Mammary epithelial cell (primary cell): Measurements from ENCODE around the gene UVSSA.
A peak's percentile ranks its signal among the peaks of the same experiment; 100 is the strongest.

Source experiments
- EZH2 ChIP-seq: IDR thresholded peaks from 2 replicates; pipeline ENCODE4 v1.6.1; 2012; ENCODE audit warnings: low read length, inconsistent platforms, borderline replicate concordance
- TF ChIP-seq, protein P1 (sequence below), 2 donors: IDR thresholded peaks in 1 of 2; conservative IDR thresholded peaks in 1 of 2; 2 replicates each; pipeline ENCODE4 v1.5.1; 2011 to 2012; ENCODE audit warnings: inconsistent platforms in 2 of 2, low read length in 2 of 2, mild to moderate bottlenecking in 2 of 2, control low read depth in 1 of 2, low read depth in 1 of 2; ENCODE audit not compliant: insufficient read depth in 1 of 2; ENCODE audit errors: extremely low read depth in 1 of 2

DNA sequence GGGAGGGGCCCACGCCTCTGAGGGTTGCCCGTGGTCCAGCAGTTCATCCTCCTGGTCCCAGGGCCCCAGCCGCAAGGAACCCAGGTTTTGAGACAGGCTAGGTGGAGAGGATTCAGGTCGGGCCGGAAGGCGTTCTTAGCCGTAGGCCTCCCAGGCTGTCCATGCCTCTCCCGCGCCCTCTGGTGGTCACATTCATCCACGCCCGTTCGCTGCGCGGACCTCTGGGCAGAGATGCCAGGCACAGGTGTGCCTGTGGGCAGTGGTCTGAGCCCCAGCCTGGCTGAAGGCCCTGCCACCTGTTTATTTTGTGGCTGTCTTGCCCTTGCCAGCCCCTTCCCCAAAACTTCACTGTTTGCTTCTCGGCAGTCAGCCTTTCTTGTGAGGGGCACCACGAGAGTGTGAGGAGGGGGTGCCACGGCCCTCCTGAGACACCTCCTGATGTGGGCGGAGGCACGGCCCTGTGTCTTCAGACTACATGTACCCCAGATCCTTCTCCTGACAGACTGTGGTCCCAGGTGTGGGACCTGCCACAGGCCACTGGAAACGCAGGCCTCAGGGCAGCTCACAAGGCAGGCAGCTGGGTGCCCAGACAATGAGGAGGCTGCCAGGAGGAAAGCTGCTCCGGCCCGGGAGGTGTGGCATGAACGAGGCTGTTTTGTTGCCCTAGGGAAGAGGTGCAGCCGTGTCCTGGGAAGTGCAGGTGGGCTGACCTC is 5.0 kb downstream of the UVSSA start:
- TF ChIP-seq, protein P1, sequence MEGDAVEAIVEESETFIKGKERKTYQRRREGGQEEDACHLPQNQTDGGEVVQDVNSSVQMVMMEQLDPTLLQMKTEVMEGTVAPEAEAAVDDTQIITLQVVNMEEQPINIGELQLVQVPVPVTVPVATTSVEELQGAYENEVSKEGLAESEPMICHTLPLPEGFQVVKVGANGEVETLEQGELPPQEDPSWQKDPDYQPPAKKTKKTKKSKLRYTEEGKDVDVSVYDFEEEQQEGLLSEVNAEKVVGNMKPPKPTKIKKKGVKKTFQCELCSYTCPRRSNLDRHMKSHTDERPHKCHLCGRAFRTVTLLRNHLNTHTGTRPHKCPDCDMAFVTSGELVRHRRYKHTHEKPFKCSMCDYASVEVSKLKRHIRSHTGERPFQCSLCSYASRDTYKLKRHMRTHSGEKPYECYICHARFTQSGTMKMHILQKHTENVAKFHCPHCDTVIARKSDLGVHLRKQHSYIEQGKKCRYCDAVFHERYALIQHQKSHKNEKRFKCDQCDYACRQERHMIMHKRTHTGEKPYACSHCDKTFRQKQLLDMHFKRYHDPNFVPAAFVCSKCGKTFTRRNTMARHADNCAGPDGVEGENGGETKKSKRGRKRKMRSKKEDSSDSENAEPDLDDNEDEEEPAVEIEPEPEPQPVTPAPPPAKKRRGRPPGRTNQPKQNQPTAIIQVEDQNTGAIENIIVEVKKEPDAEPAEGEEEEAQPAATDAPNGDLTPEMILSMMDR (conservative IDR thresholded peaks at IDR 0.05 in 1 of 2, IDR thresholded peaks at IDR 0.05 in 1 of 2; ENCODE audit: extremely low read depth in 1 of 2, insufficient read depth in 1 of 2, low read depth in 1 of 2, low read length in 2 of 2): peak; percentile 87 to 98
- no peak for TF ChIP-seq EZH2
